ENCODE results near the gene EMD. TPM values are rescaled to one million over a fixed set of nuclear protein-coding genes. Genes with fewer than 3 reads are reported as not detected.

Gene EMD
- polyA plus RNA-seq, 1 of the 3 experiments (the other 2 are of a cell fraction): 68.0 TPM

- Histone ChIP-seq H3K79me2 (ENCODE audit: insufficient read depth) (peaks cover 9% of the 10 kb centered on the region), H4K20me1 (ENCODE audit: insufficient read depth) (peaks cover 98% of the 10 kb centered on the region), H3K9me2 (no peaks in the 10 kb centered on the region), H2AFZ (ENCODE audit: low read depth) (no peak overlapping the region), H3K4me3 (ENCODE audit: low read depth in 2 of 2, low read length in 1 of 2) (no peak overlapping the region), H3K36me3 (replicated peaks in 1 of 2; ENCODE audit: control insufficient read depth in 1 of 2, insufficient read depth in 2 of 2, low read length in 1 of 2) (peaks cover 6 to 64% of the 10 kb centered on the region in 2 experiments), H3K9ac (no peak overlapping the region), H3K27ac (ENCODE audit: low read depth in 2 of 2, low read length in 1 of 2) (no peak overlapping the region), H3K4me2 (no peak overlapping the region), H3K4me1 (ENCODE audit: control insufficient read depth in 1 of 2, insufficient read depth in 2 of 2, low read depth in 1 of 2, low read length in 1 of 2) (peaks cover 0 to 5% of the 10 kb centered on the region in 2 experiments; a peak in 1 of 4 replicates), H3F3A (replicated peaks; ENCODE audit: insufficient read depth) (peaks cover 58% of the 10 kb centered on the region), H3K27me3 (ENCODE audit: insufficient read depth) (no peaks in the 10 kb centered on the region), H3K9me3 (no peaks in the 10 kb centered on the region)
- 75% methylated on average over 5 of the region's 14 CpGs for WGBS (ENCODE audit: low lambda C conversion rate)
- ChIA-PET POLR2A (no interaction called here), CTCF (no interaction called here)
- no peak for DNase-seq
- no peak for TF ChIP-seq REST (IDR thresholded peaks at IDR 0.05; ENCODE audit: low read depth, low read length)
- no peak for TF ChIP-seq NFIC (IDR thresholded peaks at IDR 0.05; ENCODE audit: borderline replicate concordance)
- TF ChIP-seq TCF12 (IDR thresholded peaks at IDR 0.05): no peak
- no peak for TF ChIP-seq RXRA (IDR thresholded peaks at IDR 0.05; ENCODE audit: borderline replicate concordance, low read depth)
- no peak for TF ChIP-seq ELF1 (IDR thresholded peaks at IDR 0.05)
- TF ChIP-seq MEF2A (IDR thresholded peaks at IDR 0.05; ENCODE audit: borderline replicate concordance, low read depth): no peak
- TF ChIP-seq TAF1 (IDR thresholded peaks at IDR 0.05; ENCODE audit: borderline replicate concordance, low read depth, low read length): no peak
- TF ChIP-seq USF1 (IDR thresholded peaks at IDR 0.05; ENCODE audit: borderline replicate concordance, low read depth): no peak
- no peak for TF ChIP-seq YY1 (IDR thresholded peaks at IDR 0.05; ENCODE audit: low read depth)
- TF ChIP-seq MXI1 (IDR thresholded peaks at IDR 0.05; ENCODE audit: low read depth, low read length): no peak
- no peak for TF ChIP-seq PBX3 (IDR thresholded peaks at IDR 0.05)
- no peak for TF ChIP-seq RAD21 (IDR thresholded peaks at IDR 0.05; ENCODE audit: low read length)
- TF ChIP-seq NRF1 (IDR thresholded peaks at IDR 0.05; ENCODE audit: low read depth, low read length): no peak
- TF ChIP-seq TEAD4 (IDR thresholded peaks at IDR 0.05; ENCODE audit: borderline replicate concordance, insufficient read depth): no peak
These were observed 27.1 kb upstream of the EMD start for GRCh38 chrX:154352012-154352401.

GRCh38 chrX:154352466-154352865 lies 26.6 kb upstream of the EMD start:
- H3K27ac ChIP-seq (ENCODE audit: low read depth in 2 of 2, low read length in 1 of 2): no peak overlapping the region
- H3K4me2 ChIP-seq: no peak overlapping the region
- no peak overlapping the region for H3K9ac ChIP-seq
- H3F3A ChIP-seq (replicated peaks; ENCODE audit: insufficient read depth): peaks cover 57% of the 10 kb centered on the region
- H3K36me3 ChIP-seq (replicated peaks in 1 of 2; ENCODE audit: control insufficient read depth in 1 of 2, insufficient read depth in 2 of 2, low read length in 1 of 2): peaks cover 6 to 69% of the 10 kb centered on the region in 2 experiments
- no peaks in the 10 kb centered on the region for H3K27me3 ChIP-seq (ENCODE audit: insufficient read depth)
- no peak for DNase-seq
- H2AFZ ChIP-seq (ENCODE audit: low read depth): no peak overlapping the region
- WGBS (ENCODE audit: low lambda C conversion rate): 56% methylated on average over 9 of the region's 13 CpGs
- peaks cover 0 to under 1% of the 10 kb centered on the region in 2 experiments; a peak in 1 of 4 replicates for H3K4me1 ChIP-seq (ENCODE audit: control insufficient read depth in 1 of 2, insufficient read depth in 2 of 2, low read depth in 1 of 2, low read length in 1 of 2)
- H3K4me3 ChIP-seq (ENCODE audit: low read depth in 2 of 2, low read length in 1 of 2): no peak overlapping the region
- no peaks in the 10 kb centered on the region for H3K9me2 ChIP-seq
- POLR2A ChIA-PET: no interaction called here
- CTCF ChIA-PET: no interaction called here
- no peaks in the 10 kb centered on the region for H3K9me3 ChIP-seq
- H4K20me1 ChIP-seq (ENCODE audit: insufficient read depth): peaks cover 98% of the 10 kb centered on the region
- H3K79me2 ChIP-seq (ENCODE audit: insufficient read depth): peaks cover 11% of the 10 kb centered on the region
- TF ChIP-seq EZH2phosphoT487 (IDR thresholded peaks at IDR 0.05; ENCODE audit: borderline replicate concordance, low read depth) (no peak), CTCF (IDR thresholded peaks at IDR 0.05) (no peak), SIN3A (IDR thresholded peaks at IDR 0.05; ENCODE audit: borderline replicate concordance, low read depth, low read length) (no peak), MXI1 (IDR thresholded peaks at IDR 0.05; ENCODE audit: low read depth, low read length) (no peak), JUND (IDR thresholded peaks at IDR 0.05) (no peak), FOXJ3 (CRISPR knock-in tag; IDR thresholded peaks at IDR 0.05) (no peak), IRF3 (IDR thresholded peaks at IDR 0.05; ENCODE audit: low read depth, low read length) (no peak)
